Keratinocyte (primary cell): ENCODE results near the gene TFB1M. TPM values are rescaled to one million over a fixed set of nuclear protein-coding genes. Genes with fewer than 3 reads are reported as not detected.

Source experiments
- DNase-seq: peaks from one replicate; pipeline ENCODE4 v3.0.0-alpha.2; 2011; ENCODE audit warnings: low read depth, missing footprints, low spot score
- FAIRE-seq: peaks from 2 replicates; lab custom pipeline; 2011; peaks lifted over from hg19 to GRCh38; lab: Jason Lieb, UNC
- H2AFZ ChIP-seq: 2 replicates; pipeline ENCODE4 v1.6.0; 2012; ENCODE audit warnings: low read length, control low read depth, inconsistent platforms; ENCODE audit not compliant: control insufficient read depth
- H3K27ac ChIP-seq: 2 replicates; pipeline ENCODE4 v1.5.1; 2011; ENCODE audit warnings: low read length; ENCODE audit not compliant: control insufficient read depth, insufficient read depth
- H3K27me3 ChIP-seq: 3 replicates; pipeline ENCODE4 v1.6.0; 2011; ENCODE audit warnings: low read length; ENCODE audit not compliant: control insufficient read depth, insufficient read depth; ENCODE audit errors: extremely low read depth
- H3K36me3 ChIP-seq, 2 experiments: 2 replicates in 1 of 2; 3 replicates in 1 of 2; pipeline ENCODE4 v1.5.1; 2011; ENCODE audit warnings: low read length in 2 of 2, mild to moderate bottlenecking in 1 of 2; ENCODE audit not compliant: control insufficient read depth in 2 of 2, insufficient read depth in 2 of 2; ENCODE audit errors: extremely low read depth in 1 of 2
- H3K4me1 ChIP-seq: 3 replicates; pipeline ENCODE4 v1.5.1; 2011; ENCODE audit warnings: low read length; ENCODE audit not compliant: control insufficient read depth, insufficient read depth; ENCODE audit errors: extremely low read depth
- H3K4me2 ChIP-seq: 3 replicates; pipeline ENCODE4 v1.6.0; 2011; ENCODE audit warnings: low read depth, low read length; ENCODE audit not compliant: control insufficient read depth, insufficient read depth; ENCODE audit errors: extremely low read depth
- H3K4me3 ChIP-seq, 3 experiments: fragments of 200-600 bp in 1 of 3; sonication (generic) in 1 of 3; 2 replicates in 2 of 3; 3 replicates in 1 of 3; pipeline ENCODE4 v1.5.1; 2011 to 2016; ENCODE audit warnings: low read length in 3 of 3, mild to moderate bottlenecking in 3 of 3, control low read depth in 2 of 3, inconsistent platforms in 1 of 3, low read depth in 1 of 3, mixed read lengths in 1 of 3, mixed run types in 1 of 3, moderate library complexity in 1 of 3; ENCODE audit not compliant: control insufficient read depth in 2 of 3, insufficient read depth in 2 of 3; ENCODE audit errors: extremely low read depth in 1 of 3
- H3K79me2 ChIP-seq: 2 replicates; pipeline ENCODE4 v1.6.0; 2012; ENCODE audit warnings: low read length; ENCODE audit not compliant: control insufficient read depth, insufficient read depth
- H3K9ac ChIP-seq: 3 replicates; pipeline ENCODE4 v1.6.0; 2011; ENCODE audit warnings: low read length; ENCODE audit not compliant: control insufficient read depth, insufficient read depth; ENCODE audit errors: extremely low read depth
- H3K9me1 ChIP-seq: 3 replicates; pipeline ENCODE4 v1.6.0; 2011; ENCODE audit warnings: low read length; ENCODE audit not compliant: control insufficient read depth, insufficient read depth; ENCODE audit errors: extremely low read depth
- H3K9me3 ChIP-seq: 2 replicates; pipeline ENCODE4 v1.5.1; 2012; ENCODE audit warnings: low read depth, low read length; ENCODE audit not compliant: control insufficient read depth
- H4K20me1 ChIP-seq: 3 replicates; pipeline ENCODE4 v1.6.0; 2011; ENCODE audit warnings: low read length; ENCODE audit not compliant: control insufficient read depth, insufficient read depth; ENCODE audit errors: extremely low read depth
- CTCF ChIP-seq, 3 experiments: IDR thresholded peaks in 1 of 3; conservative IDR thresholded peaks in 1 of 3; optimal IDR thresholded peaks in 1 of 3; 2 replicates in 2 of 3; 3 replicates in 1 of 3; pipeline versions ENCODE3 to v1.5.1; 2011; ENCODE audit warnings: low read length in 3 of 3, mild to moderate bottlenecking in 3 of 3, moderate library complexity in 2 of 3, control low read depth in 1 of 3, inconsistent platforms in 1 of 3; ENCODE audit not compliant: insufficient read depth in 2 of 3; ENCODE audit errors: extremely low read depth in 1 of 3
- EZH2 ChIP-seq: IDR thresholded peaks from one replicate; pipeline ENCODE4 v1.6.1; 2012; ENCODE audit warnings: inconsistent platforms, mild to moderate bottlenecking, low read length, moderate library complexity
- dilution Hi-C: fragments of 300-500 bp; cut with MboI; formaldehyde crosslinking; loops from one replicate; pipeline ENCODE4 v1.7.0; 2020; ENCODE audit warnings: low sequenced_read_pairs; ENCODE audit not compliant: extremely low pct_ligation_motif_present
- polyA plus RNA-seq, 5 experiments: library from polyadenylated mRNA; depleted of rRNA in 3 of 5; stranded (reverse) in 3 of 5; stranded (forward) in 1 of 5; unstranded in 1 of 5; fragments of >200 nt; gene quantifications; 1 replicate in 1 of 5; 2 replicates in 3 of 5; 3 replicates in 1 of 5; pipeline versions ENCODE4 v1.2.1 to v1.2.3, GENCODE V29; 2011 to 2012; ENCODE audit warnings: missing spikeins in 2 of 5, low read depth in 1 of 5, low replicate concordance in 1 of 5

Gene TFB1M
- polyA plus RNA-seq, 1 donor (not counting 4 experiments of a cell fraction or from before 2014, with no cell fraction given) = 38.6 TPM

- Histone ChIP-seq H2AFZ (no peak overlapping the region), H3K79me2 (peaks cover 37% of the 10 kb centered on the region), H3K36me3 (peaks cover 0 to 8% of the 10 kb centered on the region in 2 experiments), H3K4me3 (no peak overlapping the region), H3K4me2 (no peak overlapping the region), H3K9ac (no peak overlapping the region), H3K4me1 (peaks cover 21% of the 10 kb centered on the region), H3K27ac (no peak overlapping the region), H3K9me3 (no peaks in the 10 kb centered on the region), H4K20me1 (no peaks in the 10 kb centered on the region), H3K27me3 (no peaks in the 10 kb centered on the region), H3K9me1 (no peaks in the 10 kb centered on the region)
- dilution Hi-C loops = no loop called here
- FAIRE-seq (no peak), DNase-seq (no peak)
- no peak for TF ChIP-seq CTCF (optimal IDR thresholded peaks at IDR 0.05 in 1 of 3, IDR thresholded peaks at IDR 0.05 in 1 of 3, conservative IDR thresholded peaks at IDR 0.05 in 1 of 3; ENCODE audit: extremely low read depth in 1 of 3, insufficient read depth in 2 of 3, low read length in 3 of 3)
- TF ChIP-seq EZH2 = no peak
Observed at GRCh38 chr6:155267411-155267810, 46.9 kb downstream of the TFB1M start.

GRCh38 chr6:155265843-155266535 is 48.3 kb downstream of the TFB1M start:
- dilution Hi-C loops = no loop called here
- FAIRE-seq = no peak
- no peaks in the 10 kb centered on the region for H4K20me1 ChIP-seq

More at GRCh38 chr6:155265843-155266535, 48.3 kb downstream of the TFB1M start:
- Histone ChIP-seq H3K27me3 (no peaks in the 10 kb centered on the region), H3K9me1 (no peaks in the 10 kb centered on the region), H3K27ac (no peak overlapping the region), H3K36me3 (peaks cover 2 to 14% of the 10 kb centered on the region in 2 experiments), H3K4me1 (peaks cover 17% of the 10 kb centered on the region), H3K79me2 (peaks cover 48% of the 10 kb centered on the region), H3K9ac (no peak overlapping the region), H3K4me2 (no peak overlapping the region), H3K9me3 (no peaks in the 10 kb centered on the region), H3K4me3 (no peak overlapping the region), H2AFZ (no peak overlapping the region)
- DNase-seq = no peak
- TF ChIP-seq CTCF (optimal IDR thresholded peaks at IDR 0.05 in 1 of 3, IDR thresholded peaks at IDR 0.05 in 1 of 3, conservative IDR thresholded peaks at IDR 0.05 in 1 of 3; ENCODE audit: extremely low read depth in 1 of 3, insufficient read depth in 2 of 3, low read length in 3 of 3) (peak in 1 of 3 experiments; percentile 33), EZH2 (no peak)
